HG02870 (cell line): Measurements from ENCODE around the gene MSRB3.
"Not testable (repeated sequence)": the region's sequence is repeated elsewhere in the genome, so short reads cannot be mapped to it uniquely, and the experiment has no call there.

Source experiments
- ATAC-seq: cut with Tn5 transposase; IDR thresholded peaks from one replicate; pipeline ENCODE4 v1.9.1; 2021; ENCODE audit warnings: mild to moderate bottlenecking, moderate library complexity; ENCODE audit not compliant: unreplicated experiment

The MSRB3 gene

DNA sequence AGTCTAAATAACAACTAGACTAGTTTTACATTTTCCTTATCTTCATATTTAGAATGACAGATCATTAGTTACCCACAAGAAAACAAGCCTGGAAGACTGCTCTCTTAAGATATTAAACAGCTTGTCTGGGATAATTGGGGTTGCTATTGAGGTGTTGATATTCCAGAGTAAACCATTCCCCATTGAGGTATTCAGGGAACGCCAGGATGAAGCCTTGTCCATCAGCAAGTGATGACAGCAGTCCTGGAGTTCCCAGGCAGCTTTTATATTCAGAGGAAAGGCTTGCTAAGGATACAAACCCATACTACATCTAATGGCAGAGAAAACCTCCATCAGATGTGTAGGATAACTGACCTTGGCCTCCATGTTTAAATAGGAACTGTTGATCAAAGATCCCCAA, 168.4 kb downstream of the MSRB3 start:
- ATAC-seq = no peak

DNA sequence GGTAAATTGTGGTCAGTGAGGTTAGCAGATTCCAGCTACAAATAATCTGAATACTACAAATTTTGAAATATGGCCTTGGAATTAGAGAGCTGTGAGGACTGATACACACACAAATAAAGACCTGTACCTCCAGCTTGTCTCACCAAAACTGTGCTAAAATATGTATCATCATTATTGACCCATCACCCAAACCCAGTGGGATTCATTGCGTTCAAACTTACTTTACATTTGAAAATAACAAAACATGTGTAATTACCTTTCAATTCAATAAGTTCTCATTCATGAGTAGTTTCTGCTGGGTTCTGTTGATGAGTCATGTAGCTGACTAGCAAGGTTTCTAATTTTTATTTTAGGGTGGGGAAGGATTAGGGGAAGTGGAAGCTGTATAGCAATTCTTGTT, 170.9 kb downstream of the MSRB3 start:
- ATAC-seq = no peak

DNA sequence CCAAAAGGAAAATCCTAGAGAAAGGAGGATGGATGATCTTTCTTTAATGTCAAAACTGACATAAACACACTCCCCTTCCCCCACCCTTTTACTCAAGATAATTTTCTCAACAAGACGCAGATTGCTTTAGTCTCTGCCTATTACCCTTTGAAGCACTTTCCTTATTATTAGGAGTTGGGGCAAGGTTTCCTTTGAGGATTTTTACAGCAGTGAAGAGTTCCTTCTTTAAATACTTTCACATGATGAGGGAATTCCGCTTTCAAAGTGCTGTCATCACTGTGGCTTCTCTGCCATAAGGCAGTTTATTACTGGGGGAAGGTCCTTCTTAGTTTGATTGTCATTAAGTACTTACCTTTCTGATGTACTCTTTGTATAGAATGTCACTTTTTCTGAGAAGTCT, 172.1 kb downstream of the MSRB3 start:
- no peak for ATAC-seq

DNA sequence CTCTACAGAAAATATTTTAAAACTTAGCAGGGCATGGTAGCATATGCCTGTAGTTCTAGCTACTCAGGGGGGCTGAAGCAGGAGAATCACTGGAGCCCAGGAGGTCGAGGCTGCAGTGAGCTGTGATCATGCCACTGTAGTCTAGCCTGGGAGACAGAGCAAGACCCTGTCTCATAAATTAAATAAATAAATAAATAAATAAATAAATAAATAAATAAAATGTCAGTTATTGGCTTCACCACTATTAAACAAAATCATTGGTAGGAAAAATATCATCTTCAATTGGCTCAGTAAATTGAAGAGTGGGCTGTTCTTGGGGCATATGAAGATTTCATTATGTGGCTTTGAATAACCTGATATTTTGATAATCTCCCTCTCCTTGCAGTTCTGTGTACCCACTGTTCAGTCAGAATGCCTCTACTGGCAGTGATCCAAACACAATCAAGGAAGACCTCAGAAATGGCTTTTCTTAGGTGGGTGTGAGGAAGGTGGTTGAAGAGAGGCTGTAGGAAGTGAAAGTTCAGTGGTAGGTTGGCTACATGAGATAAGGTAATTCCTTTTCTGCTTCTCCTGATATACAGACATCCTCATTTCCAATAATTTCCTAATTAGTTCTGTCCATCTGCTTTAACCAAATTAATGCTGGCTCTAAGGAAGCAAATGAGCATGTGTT, 175.8 kb downstream of the MSRB3 start:
- ATAC-seq = no peak

DNA sequence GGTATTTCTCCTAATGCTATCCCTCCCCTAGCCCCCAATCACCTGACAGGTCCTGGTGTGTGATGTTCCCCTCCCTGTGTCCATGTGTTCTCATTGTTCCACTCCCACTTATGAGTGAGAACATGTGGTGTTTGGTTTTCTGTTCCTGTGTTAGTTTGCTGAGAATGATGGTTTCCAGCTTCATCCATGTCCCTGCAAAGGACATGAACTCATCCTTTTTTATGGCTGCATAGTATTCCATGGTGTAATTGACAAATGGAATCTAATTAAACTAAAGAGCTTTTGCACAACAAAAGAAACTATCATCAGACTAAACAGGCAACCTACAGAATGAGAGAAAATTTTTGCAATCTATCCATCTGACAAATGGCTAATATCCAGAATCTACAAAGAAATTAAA, 178.9 kb downstream of the MSRB3 start:
- ATAC-seq = not testable (repeated sequence)

DNA sequence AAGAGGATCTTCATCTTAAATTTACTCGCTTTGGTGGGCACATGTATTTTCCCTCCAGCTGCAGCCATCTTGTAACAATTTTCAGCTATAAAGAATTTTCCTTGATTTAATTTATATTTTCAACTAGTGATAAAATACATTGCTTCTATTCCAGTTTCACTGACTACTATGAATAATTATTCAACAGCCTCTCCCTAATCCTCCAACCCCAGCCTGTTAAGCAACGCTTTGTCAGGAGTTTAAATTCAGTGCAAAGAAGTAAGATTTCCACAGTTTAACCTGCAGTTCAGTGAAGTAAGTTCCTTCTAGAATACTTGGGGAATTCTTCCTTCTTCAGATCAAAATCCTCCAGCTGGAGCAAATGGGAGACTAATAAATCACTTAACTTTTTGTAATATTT, 180.2 kb downstream of the MSRB3 start:
- no peak for ATAC-seq

DNA sequence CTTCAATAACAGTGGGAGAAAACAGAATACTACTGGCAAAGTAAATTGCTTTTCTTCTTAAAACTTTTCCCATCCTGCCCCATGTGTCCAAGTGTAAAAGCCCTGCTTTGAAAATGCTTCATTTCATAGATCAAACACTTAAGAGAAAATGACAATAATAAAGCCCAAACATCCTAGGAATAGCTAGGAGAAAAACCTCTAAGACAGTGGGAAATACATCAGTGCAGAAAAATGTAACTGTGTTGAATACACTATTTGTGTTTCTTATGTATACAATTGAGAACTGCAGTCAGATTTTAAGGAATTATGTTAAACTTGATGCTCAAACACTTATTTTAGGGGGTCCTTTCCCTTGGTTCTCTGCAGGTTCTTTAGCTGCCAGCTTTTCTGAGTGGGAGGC, 181.1 kb downstream of the MSRB3 start:
- ATAC-seq = no peak

DNA sequence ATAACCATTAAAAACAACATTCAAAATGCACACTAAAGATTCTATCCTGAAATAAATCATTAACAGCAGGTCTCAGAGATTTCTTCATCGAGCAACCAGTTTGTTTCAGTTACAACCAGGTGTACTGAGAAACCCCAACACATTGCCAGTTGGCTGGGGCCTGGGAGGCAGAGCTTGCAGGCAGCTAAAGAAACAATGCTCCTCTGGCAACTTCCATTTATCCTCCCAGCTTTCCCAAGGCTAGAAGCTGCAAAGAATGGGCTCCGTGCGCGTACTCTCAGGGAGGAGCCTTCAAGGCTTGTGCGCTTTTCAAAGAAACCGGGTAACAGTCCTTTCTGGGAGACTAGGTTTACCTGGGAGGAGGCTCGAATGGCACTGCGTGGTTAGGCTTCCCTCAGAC, 181.6 kb downstream of the MSRB3 start:
- ATAC-seq = no peak

DNA sequence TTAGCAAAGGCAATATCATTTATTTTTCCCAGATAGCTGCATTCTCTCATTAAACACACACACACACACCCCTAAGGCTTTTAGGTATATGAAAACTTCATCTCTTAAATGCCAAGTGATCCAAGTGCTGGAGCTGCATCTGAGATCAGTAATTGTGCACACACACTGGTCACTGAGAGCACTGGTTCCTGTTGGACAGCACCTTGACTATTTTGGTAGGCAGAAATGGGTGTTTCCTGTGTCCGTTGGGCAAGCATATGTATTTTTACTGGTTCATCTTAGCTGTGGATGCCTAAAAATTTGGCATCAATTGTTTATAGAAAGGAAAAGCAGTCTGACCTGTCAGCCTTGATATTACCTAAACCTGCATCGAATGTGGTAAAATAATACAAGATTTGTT, 182.5 kb downstream of the MSRB3 start:
- ATAC-seq = no peak

DNA sequence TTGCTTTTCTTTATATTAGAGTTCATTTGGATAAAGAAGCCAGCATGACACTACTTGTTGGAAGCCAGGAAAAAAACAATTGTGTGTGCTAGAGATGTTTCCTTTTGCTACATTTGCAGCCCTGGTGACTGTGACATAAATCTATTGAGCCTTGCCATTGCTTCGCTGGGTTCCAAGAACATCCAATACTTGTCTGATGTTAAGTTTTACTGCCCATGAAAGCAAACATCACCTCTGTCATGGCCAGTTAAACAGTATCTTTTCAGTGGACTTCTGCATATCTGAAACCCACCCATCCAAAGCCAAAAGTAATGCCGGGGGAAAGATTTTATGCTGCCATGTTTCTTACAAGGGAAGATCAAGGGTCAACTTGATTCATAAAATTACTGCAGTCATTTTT, 184.0 kb downstream of the MSRB3 start:
- ATAC-seq = no peak

DNA sequence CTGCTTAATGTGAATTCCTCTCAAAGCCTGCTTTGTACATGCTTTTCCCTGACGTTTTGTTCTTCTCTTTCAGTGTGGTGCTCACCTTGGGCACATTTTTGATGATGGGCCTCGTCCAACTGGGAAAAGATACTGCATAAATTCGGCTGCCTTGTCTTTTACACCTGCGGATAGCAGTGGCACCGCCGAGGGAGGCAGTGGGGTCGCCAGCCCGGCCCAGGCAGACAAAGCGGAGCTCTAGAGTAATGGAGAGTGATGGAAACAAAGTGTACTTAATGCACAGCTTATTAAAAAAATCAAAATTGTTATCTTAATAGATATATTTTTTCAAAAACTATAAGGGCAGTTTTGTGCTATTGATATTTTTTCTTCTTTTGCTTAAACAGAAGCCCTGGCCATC, 184.6 kb downstream of the MSRB3 start:
- ATAC-seq = no peak

DNA sequence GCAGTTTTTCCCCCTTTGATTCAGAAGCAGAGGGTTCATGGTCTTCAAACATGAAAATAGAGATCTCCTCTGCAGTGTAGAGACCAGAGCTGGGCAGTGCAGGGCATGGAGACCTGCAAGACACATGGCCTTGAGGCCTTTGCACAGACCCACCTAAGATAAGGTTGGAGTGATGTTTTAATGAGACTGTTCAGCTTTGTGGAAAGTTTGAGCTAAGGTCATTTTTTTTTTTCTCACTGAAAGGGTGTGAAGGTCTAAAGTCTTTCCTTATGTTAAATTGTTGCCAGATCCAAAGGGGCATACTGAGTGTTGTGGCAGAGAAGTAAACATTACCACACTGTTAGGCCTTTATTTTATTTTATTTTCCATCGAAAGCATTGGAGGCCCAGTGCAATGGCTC, 185.1 kb downstream of the MSRB3 start:
- ATAC-seq = no peak

DNA sequence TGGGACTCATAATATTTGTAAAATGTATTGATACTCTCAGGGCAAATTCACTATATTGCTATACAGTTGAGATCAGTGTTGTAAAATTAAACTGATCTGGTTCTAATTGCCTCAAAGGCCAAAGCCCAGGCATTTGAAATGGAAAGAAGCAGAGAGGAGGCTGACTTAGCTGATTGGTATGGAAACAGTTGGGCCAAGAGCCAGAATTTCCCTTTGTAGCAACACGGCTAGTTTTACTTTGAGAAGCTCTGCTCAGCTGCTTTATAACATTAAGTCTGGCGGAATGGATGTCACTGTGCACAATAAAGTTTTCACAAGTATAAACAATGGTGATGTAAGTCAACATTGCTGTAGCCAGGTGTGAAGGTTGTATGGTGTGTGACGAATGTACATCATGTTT, 186.4 kb downstream of the MSRB3 start:
- no peak for ATAC-seq

DNA sequence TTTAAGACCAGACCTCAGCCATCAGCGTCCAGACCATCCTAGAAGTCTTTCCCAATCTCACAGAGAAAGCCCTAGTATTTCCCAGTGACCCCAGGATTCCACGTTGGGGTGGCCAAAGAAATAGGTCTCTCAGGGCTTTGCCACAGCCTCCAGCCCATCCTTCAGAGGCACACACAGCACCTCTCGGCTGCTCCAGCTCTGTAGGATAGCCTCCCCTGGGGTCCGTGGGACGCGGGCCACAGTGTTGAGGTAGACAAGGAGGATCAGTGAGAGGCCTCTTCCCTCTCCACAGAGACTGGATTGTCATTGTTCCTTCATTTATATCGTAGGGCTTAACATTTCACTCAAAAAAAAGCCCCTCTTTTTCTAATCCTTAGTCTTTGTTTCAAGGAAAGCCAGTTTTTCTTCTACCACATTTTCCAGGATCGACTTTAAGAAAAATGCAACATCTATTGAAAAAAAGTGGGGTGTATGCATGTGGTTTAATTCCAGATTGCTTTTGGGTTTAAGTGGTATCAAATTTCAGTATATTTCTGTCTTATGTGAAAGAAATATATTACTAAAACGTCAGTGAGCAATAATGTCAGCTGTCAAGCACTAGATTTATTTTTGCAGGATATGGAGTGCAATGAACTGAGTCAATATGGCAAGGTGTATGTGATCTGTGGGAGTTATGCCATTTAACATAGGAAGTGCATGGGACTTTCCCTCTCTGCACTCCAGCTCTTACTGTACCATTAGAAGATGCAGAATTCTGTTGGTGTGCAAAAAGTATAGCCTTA, 187.5 kb downstream of the MSRB3 start:
- ATAC-seq = no peak

DNA sequence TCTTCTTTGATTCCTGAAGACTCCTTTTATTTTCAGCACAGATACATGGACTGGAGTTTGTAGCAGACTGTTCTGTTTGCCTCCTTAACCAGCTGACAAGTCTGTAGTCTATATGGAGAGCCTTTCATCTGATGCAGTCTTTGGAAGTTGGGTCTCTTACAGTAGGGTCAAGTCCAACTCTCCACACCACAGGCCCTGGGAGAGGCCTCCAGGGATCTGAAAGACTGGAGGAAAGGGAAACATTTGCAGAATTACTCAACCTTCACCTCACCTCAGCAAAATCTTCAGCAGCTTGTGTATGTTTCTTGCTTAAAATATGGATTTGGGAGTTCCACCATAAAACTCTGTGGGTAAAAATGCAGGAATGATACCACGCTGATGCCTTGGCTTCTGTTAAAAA, 188.4 kb downstream of the MSRB3 start:
- ATAC-seq = no peak

DNA sequence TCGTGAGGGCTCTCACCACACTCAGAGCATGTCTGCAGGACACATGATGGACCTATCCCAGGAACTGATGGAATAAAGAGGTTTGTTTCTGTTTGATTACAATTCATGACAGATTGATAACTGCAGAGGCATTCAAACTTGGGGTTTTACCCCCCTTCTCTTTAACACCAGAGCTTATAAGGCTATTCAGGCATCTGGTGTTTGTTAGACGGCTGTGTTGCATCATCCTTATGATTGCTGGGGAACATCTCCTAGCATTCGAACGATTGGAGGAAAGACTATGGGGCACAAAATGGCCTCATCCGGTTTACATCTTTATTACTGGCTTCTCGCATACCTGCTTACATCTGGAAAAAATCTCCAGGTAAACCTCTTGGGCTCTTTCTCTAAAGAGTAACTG, 191.8 kb downstream of the MSRB3 start:
- ATAC-seq = no peak

DNA sequence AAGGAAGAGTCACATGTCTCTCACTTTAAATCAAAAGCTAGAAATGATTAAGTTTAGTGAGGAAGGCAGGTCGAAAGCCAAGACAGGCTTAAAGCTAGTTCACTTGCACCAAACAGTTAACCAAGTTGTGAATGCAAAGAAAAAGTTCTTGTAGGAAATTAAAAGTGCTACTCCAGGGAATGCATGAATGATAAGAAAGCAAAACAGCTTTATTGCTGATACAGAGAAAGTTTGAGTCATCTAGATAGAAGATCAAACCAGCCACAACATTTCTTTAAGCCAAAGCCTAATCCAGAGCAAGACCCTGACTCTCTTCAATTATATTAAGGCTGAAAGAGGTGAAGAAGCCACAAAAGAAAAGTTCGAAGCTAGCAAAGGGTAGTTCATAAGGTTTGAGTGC, 193.6 kb downstream of the MSRB3 start:
- no peak for ATAC-seq

DNA sequence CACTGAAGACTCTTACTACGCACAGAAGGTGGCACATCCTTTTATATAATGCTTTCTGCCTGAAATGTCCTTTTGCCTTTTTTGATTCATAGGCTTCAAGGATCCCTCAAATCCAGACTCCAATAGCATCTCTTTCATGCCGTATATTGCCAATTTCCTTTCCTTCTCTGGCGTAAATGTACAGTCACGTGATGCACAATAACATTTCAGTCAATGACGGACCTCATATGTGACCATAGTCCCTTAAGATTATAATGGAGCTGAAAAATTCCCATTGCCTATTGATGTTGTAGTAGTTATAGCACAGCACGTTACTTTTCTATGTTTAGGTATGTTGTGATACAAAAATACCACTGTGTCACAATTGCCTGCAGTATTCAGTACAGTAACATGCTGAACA, 196.3 kb downstream of the MSRB3 start:
- no peak for ATAC-seq

DNA sequence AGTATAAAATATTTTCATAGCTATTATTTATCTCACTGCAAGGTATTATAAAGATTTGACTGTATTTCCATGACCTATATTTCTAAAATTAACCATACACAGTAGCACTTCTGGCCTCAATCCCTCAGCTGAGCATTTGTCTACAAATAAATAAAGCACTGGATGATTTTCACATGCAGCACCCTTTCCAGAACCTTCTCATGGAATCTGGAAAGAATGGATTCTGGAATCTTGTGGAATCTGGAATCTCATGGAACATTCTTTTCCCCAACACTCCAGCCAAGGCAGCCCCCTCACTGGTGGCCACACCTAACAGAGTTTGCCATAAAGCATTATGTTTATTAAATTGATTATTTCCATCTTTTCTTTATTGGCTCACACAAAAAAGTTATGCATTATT, 199.2 kb downstream of the MSRB3 start:
- ATAC-seq = no peak

DNA sequence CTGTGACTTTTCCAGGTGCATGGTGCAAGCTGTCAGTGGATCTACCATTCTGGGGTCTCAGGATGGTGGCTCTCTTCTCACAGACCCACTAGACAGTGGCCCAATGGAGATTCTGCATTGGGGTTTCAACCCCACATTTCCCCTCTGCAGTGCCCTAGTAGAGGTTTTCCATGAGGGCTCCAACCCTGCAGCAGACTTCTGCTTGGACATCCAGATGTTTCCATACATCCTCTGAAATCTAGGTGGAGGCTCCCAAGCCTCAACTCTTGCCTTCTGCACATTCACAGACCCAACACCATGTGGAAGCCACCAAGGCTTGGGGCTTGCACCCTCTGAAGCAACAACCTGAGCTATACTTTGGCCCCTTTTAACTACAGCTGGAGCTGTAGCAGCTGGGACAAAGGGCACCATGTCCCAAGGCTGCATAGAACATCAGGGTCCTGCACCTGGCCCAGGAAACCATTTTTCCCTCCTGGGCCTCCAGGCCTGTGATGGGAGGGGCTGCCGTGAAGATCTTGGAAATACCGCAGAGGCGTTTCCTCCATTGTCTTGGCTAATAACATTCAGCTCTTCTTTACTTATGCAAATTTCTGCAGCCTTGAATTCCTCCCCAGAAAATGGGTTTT, 205.5 kb downstream of the MSRB3 start:
- ATAC-seq = not testable (repeated sequence)

DNA sequence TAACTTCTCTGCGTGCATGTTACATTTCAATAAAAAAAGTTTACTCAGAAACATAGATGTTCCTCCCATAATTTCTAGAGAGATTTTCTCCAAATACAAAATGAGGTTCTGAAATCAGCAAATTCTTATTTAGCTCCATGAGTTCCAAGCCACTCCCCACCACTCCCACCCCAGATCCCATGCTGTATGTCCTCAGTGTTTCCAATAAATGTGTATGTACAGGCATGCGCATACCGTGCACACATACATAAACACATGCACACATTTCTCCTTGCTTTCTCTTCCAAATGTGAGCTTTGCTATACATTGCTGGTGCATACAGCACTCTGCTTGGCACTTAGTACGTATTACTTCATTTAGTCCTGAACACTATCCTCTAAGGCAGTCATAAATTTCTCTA, 209.7 kb downstream of the MSRB3 start:
- ATAC-seq = no peak

DNA sequence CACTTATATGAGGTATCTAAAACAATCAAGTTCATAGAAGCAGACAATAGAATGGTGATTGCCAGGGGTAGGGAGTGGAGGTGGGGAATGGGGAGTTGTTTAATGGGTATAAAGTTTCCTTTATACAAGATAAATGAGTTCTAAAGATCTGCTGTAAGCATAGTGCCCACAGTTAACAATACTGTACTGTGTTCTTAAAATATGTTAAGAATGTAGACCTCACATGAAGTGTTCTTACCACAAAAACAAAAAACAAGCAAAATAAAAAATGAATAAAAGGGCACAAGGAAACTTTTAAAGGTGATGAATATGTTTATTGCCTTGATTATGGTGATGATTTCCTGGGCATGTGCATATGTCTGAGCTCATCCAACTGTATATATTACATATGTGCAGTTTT, 211.8 kb downstream of the MSRB3 start:
- ATAC-seq = no peak
